Adrenal gland (tissue), 5 donors: ENCODE results near the gene ATP8A2.

Experiments
- CTCF ChIP-seq, 6 experiments: fragments of 450-650 bp in 4 of 6; fragments of 200-600 bp in 2 of 6; sonication (generic) in 1 of 6; IDR thresholded peaks; 1 replicate in 5 of 6; 2 replicates in 1 of 6; pipeline versions ENCODE4 v1.5.1 to v1.8.0; 2016 to 2021; ENCODE audit warnings: antibody characterized with exemption in 6 of 6, mild to moderate bottlenecking in 2 of 6, moderate library complexity in 1 of 6
- POLR2A ChIP-seq, 2 donors: fragments of 450-650 bp; IDR thresholded peaks; one replicate each; pipeline ENCODE4 v1.6.1; 2017; ENCODE audit warnings: antibody characterized with exemption in 2 of 2, mild to moderate bottlenecking in 2 of 2, moderate library complexity in 1 of 2
- donor health status: DM: no; HTN: no; CAD: no.

GRCh38 chr13:26025196-26025595 is 653.4 kb downstream of the ATP8A2 start:
- TF ChIP-seq POLR2A (IDR thresholded peaks at IDR 0.05) (no peak), CTCF (IDR thresholded peaks at IDR 0.05) (no peak)
